GM18867 (cell line): Measurements from ENCODE around the gene IL15RA.
"Not testable (repeated sequence)": the region's sequence is repeated elsewhere in the genome, so short reads cannot be mapped to it uniquely, and the experiment has no call there.

Experiments used
- ATAC-seq: cut with Tn5 transposase; IDR thresholded peaks from one replicate; pipeline ENCODE4 v1.9.1; 2021; ENCODE audit warnings: mild to moderate bottlenecking, moderate library complexity; ENCODE audit not compliant: unreplicated experiment

Gene IL15RA

GRCh38 chr10:5933909-5934546 is 43.3 kb downstream of the IL15RA start:
- no peak for ATAC-seq

GRCh38 chr10:5932345-5932744 is 45.0 kb downstream of the IL15RA start:
- no peak for ATAC-seq

GRCh38 chr10:5930272-5930671 is 47.1 kb downstream of the IL15RA start:
- no peak for ATAC-seq

GRCh38 chr10:5929442-5929841 is 47.9 kb downstream of the IL15RA start:
- ATAC-seq = no peak

- ATAC-seq = no peak
Measured at GRCh38 chr10:5927306-5927705, 50.0 kb downstream of the IL15RA start.

- ATAC-seq = no peak
Measured at GRCh38 chr10:5924889-5925288, 52.5 kb downstream of the IL15RA start.

- no peak for ATAC-seq
Measured at GRCh38 chr10:5921746-5922145, 55.6 kb downstream of the IL15RA start.

DNA sequence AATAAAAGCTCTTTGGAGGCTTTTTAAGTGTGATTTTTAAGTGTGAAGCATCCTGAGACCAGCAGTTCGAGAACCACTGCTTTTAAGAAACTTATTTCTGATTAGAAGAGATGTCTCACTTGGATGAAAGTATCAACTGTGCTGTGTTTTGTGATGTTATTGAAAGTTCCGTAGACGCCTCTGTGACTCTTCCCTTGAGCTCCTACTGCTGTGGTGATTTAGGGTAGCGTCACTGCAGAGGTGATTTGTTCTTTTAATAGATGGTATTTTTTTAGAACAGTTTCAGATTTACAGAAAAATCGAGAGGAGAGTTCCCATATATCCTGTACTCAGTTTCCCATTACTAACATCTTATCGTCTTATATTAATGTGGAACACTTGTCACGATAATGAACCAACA is 57.8 kb downstream of the IL15RA start:
- ATAC-seq = no peak

DNA sequence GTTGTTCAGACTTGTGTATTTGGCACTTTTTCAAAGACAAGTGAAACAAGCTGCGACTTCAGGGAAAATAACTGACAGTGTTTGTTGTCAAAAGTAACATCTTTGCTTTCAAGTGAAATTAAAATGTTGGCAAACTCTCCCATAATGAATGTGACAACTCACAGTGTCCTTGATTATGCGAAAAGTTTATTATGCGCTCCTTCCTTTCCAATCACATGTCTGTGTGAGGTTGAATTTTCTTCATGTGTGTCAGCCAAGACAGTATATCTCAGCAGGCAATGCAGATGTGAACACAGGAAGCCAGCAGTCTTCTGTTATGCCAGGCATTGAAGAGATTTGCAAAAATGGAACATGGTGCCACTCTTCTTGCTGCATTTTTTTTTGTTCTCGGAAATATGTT is 58.6 kb downstream of the IL15RA start:
- no peak for ATAC-seq

- ATAC-seq = no peak
Measured at GRCh38 chr10:5917305-5917704, 60.0 kb downstream of the IL15RA start.

DNA sequence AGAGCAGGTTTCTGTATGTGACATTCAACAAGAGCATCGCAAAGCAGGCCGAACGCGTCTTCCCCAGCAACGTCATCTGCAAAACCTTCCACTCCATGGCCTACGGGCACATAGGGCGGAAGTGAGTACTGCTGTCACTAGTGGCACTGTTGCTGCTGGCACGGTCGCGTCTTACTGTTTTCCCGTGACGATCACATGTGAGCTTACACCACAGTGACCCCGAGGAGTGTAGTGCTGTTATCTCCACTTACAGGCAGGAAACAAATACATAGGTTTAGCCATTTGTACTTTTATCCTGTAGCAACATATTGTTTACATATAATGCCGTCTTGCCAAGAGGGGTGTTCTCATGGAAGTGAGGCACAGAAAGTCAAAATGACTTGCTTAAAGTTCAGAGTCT is 61.9 kb downstream of the IL15RA start:
- ATAC-seq = no peak

DNA sequence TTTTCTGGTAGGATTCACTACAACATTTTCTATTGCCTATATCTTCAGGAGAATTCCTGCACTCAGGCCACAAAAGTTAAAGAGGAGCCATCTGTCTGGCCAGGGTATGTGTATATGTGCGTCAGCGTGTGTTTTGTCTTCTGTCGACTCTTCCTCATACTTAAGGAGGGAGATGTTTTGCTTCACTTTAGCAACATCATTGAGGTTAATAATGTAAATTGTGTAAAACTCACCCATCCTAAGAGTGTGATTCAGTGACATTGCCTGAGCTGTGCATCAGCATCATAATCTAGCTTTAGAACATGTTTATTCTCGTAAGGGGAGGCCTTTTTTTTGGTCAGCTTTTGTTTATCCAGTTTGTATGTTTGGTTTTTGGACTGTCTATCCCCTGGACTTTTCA is 63.6 kb downstream of the IL15RA start:
- ATAC-seq = no peak

- ATAC-seq = no peak
Measured at GRCh38 chr10:5911670-5912069, 65.7 kb downstream of the IL15RA start.

DNA sequence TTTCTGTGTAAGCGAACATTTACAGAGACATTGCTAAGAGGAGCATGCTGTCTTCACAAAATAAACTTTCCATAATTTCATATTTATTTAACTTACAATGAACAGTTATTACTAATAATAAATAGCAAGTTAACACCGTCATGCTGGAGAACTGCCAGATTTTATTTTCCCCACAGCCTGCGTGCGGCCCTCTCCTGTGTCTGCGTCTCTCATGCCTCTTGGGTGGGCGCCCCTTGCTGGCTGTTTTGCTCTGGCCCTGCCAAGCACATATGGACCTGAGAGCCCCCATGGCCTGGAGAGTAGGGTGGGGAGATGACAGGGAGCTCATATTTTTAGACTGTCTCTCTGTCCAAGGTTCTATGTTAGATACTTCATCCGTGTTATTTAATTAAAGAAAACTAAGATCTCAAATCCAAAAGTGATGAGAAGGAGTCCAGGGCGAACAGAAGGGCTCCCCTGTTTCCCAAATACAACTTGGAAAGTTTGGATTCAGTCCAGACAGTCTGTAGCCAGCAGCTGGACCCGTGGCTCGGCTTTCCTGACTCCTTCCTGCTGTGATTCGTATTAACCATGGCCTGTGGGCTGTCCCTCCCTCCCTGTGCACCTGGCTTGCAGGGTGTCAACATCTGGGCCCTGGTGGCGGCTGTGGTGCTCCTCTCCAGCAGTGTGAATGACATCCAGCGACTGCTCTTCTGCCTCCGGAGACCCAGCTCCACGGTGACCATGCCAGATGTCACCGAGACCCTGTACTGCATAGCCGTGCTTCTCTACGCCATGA is 66.8 kb downstream of the IL15RA start:
- no peak for ATAC-seq

- ATAC-seq = not testable (repeated sequence)
Measured at GRCh38 chr10:5908676-5909075, 68.7 kb downstream of the IL15RA start.

DNA sequence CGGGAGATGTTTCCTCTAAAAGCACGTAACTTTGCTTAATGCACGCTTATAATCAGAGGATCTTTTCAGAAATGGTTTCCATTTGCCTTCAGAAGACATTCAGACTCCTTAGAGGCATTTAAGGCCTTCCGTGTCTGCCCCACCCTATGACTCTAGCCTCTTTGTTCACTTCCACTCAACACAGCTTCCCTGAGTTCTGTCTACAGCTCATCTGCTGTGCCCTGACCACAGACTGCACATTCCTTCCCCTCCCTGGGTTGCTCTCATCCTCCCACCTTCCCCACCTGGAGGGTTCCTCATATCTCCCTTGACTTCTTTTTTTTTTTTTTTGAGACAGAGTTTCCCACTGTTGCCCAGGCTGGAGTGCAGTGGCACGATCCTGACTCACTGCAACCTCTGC is 70.7 kb downstream of the IL15RA start:
- no peak for ATAC-seq

DNA sequence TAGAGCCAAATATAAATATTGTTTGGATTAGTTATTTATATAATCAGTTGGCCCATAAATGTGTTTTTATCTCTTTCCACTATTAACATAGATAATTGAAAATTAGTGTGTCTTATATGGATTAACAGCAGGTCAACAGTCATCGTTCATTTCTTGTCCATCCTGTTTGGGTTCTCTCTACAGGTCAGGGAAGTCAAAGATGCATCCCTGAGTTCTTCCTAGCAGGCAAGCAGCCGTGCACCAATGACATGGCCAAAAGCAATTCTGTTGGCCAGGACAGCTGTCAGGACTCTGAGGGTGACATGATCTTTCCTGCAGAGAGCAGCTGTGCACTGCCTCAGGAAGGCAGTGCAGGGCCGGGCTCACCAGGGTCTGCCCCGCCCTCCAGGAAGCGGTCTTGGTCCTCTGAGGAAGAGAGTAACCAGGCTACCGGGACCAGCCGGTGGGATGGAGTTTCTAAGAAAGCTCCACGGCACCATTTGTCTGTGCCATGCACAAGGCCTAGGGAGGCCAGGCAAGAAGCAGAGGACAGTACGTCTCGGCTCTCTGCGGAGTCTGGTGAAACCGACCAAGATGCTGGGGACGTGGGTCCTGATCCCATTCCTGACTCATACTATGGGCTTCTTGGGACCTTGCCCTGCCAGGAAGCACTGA is 71.4 kb downstream of the IL15RA start:
- ATAC-seq = no peak

- ATAC-seq = peak; percentile 88
Measured at GRCh38 chr10:5904227-5904626, 73.1 kb downstream of the IL15RA start.

DNA sequence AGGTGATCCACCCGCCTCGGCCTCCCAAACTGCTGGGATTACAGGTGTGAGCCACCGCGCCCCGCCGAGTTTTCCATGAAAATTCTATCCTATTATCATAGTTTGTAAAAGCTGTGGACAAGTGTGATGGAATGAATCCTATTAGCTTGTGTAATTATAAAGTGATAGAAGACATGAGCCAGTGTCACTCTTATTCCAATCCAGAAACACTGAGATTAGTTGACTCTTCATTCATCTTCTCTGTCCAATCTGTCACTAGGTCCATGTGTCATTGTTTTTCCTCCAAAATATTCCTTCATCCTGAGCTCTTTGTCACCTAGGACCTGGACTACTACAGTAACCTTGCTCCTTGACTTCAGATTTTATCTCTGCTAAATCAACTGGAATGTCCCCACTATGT is 73.8 kb downstream of the IL15RA start:
- no peak for ATAC-seq

DNA sequence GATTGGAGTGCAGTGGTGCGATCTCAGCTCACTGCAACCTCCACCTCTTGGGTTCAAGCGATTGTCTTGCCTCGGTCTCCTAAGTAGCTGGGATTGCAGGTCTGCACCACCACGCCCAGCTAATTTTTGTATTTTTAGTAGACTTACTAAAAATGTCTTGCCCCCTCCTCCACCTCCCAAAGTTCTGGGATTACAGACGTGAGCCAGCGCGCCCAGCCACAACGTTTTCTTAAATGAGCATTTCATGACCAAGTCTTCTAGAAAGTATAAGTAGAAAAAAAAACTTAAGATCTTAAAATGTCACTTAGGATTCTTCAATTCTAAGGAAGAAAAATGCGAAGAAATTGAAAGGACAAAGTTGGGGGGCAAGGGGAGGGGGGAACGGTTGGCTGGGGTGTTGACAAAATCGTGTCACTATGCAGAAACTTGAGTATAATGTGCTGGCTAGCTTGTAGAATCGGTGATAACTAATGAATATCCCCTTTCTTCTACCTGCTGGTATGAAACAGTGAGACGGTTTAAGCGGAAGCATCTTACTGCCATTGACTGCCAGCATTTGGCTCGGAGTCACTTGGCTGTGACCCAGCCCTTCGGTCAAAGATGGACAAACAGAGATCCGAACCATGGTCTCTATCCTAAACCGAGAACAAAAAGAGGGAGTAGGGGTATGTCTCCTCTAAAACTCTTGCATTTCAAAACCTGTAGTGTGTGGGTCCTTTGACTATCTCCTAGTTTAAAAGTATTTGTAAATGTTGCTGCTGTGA is 74.7 kb downstream of the IL15RA start:
- no peak for ATAC-seq
